Measurements from ENCODE around the gene MCOLN3. TPM values are rescaled to one million over a fixed set of nuclear protein-coding genes. Genes with fewer than 3 reads are reported as not detected.

The MCOLN3 gene
- total and polyA plus RNA-seq, 11 donors, result 0.07 to 1.4 (median 0.35) TPM; not detected in 2

GRCh38 chr1:85068846-85069245 lies 20.5 kb upstream of the MCOLN3 start:
- no peak for TF ChIP-seq POLR2A (IDR thresholded peaks at IDR 0.05)
- no peak for TF ChIP-seq CTCF (IDR thresholded peaks at IDR 0.05)

GRCh38 chr1:85065550-85065949 lies 17.2 kb upstream of the MCOLN3 start:
- Histone ChIP-seq H3K27ac (no peak overlapping the region), H3K4me1 (peaks cover 0 to 11% (median 3%) of the 10 kb centered on the region in 12 donors), H3K9me3 (no peaks in the 10 kb centered on the region), H3K36me3 (no peaks in the 10 kb centered on the region), H3K4me3 (no peak overlapping the region), H3K27me3 (no peaks in the 10 kb centered on the region)
- TF ChIP-seq CTCF (IDR thresholded peaks at IDR 0.05) (no peak), POLR2A (IDR thresholded peaks at IDR 0.05) (no peak)
- 74 to 92% (median 87%) methylated on average over 1 of the region's 1 CpG for WGBS, 4 donors
- no peak for ATAC-seq
- DNase-seq, result no peak
- intact Hi-C loops (cut with DNase I), result no loop called here

More at GRCh38 chr1:85068846-85069245, 20.5 kb upstream of the MCOLN3 start:
- intact Hi-C loops (cut with DNase I), result no loop called here
- H3K4me1 ChIP-seq, result no peaks in the 10 kb centered on the region
- H3K9me3 ChIP-seq, result no peaks in the 10 kb centered on the region
- DNase-seq (no peak), ATAC-seq (no peak)
- WGBS, 4 donors, result 90 to 98% (median 94%) methylated on average over 2 of the region's 2 CpGs
- no peaks in the 10 kb centered on the region for H3K36me3 ChIP-seq
- H3K4me3 ChIP-seq, result no peak overlapping the region
- no peak overlapping the region for H3K27ac ChIP-seq
- H3K27me3 ChIP-seq, result no peaks in the 10 kb centered on the region

GRCh38 chr1:85062425-85063026 lies 14.2 kb upstream of the MCOLN3 start:
- TF ChIP-seq POLR2A (IDR thresholded peaks at IDR 0.05), result no peak
- peak overlapping the region in 11 of 12 donors; percentile 20 to 72 (median 56) for H3K4me3 ChIP-seq
- DNase-seq (no peak), ATAC-seq (peak; percentile 8 to 45 (median 30))
- H3K27me3 ChIP-seq, result no peaks in the 10 kb centered on the region
- H3K36me3 ChIP-seq, result no peaks in the 10 kb centered on the region
- intact Hi-C loops (cut with DNase I), result no loop called here
- 32 to 36% (median 34%) methylated on average over 7 of the region's 7 CpGs for WGBS, 4 donors
- H3K9me3 ChIP-seq, result no peaks in the 10 kb centered on the region
- H3K27ac ChIP-seq, result peak overlapping the region in 5 of 12 donors; percentile 26 to 67 (median 38)
- H3K4me1 ChIP-seq, result peaks cover 0 to 11% (median 3%) of the 10 kb centered on the region in 12 donors

- Histone ChIP-seq H3K27ac (peak overlapping the region in 9 of 12 donors; percentile 5 to 69 (median 56)), H3K9me3 (no peaks in the 10 kb centered on the region), H3K27me3 (no peaks in the 10 kb centered on the region), H3K4me1 (peaks cover 0 to 11% (median 3%) of the 10 kb centered on the region in 12 donors), H3K4me3 (peak overlapping the region; percentile 7 to 72 (median 56)), H3K36me3 (no peaks in the 10 kb centered on the region)
- ATAC-seq, result peak; percentile 99 to 100 (median 100)
- peak; percentile 76 to 93 (median 92) for DNase-seq
- intact Hi-C loops (cut with DNase I), result no loop called here
- TF ChIP-seq POLR2A (IDR thresholded peaks at IDR 0.05) (no peak), CTCF (IDR thresholded peaks at IDR 0.05) (no peak)
- WGBS, 4 donors, result 3 to 5% (median 5%) methylated on average over 23 to 25 of the region's 25 CpGs
These were observed 13.6 kb upstream of the MCOLN3 start for GRCh38 chr1:85061711-85062424.

Measured in heart left ventricle (tissue), 16 donors.